NT2/D1 (cell line): ENCODE data around the gene GPR82.

Experiments
- YY1 ChIP-seq: IDR thresholded peaks from 2 replicates; pipeline ENCODE4 v1.6.1; 2011; ENCODE audit not compliant: insufficient read length, insufficient read depth
- ZNF274 ChIP-seq: IDR thresholded peaks from 2 replicates; pipeline ENCODE4 v1.6.1; 2011; ENCODE audit warnings: mild to moderate bottlenecking, low read depth, low read length

- TF ChIP-seq YY1 = no peak
- TF ChIP-seq ZNF274 = no peak
Measured at GRCh38 chrX:41707218-41707617, 16.8 kb upstream of the GPR82 start.
